HG03342 (cell line): Measurements from ENCODE around the gene LINC01488.

Source experiments
- ATAC-seq: cut with Tn5 transposase; IDR thresholded peaks from one replicate; pipeline ENCODE4 v1.9.1; 2021; ENCODE audit warnings: mild to moderate bottlenecking, moderate library complexity; ENCODE audit not compliant: unreplicated experiment

Gene LINC01488

DNA sequence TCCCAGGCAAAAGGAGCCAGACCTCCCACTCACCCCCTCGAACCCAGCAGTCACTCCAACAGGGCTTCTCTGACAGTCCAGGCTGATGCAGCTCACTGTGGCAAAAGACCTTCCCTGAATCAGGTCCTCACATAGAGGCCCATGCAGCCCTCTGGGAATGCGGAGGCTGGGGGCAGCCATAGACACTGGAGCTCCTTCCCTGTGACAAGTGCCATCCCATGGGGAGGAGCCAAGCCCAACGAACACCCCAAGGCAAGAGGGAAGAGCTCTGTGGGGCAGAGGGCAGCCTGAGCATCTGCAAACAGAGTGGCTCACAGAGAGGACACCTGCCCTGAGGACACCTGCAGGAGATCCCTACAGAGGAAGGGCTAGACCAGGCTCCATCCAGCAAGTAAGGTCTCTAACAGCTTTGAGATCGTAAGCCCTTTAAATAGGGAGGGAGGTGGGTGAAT is at the start of gene LINC01488:
LINC01488 (plus strand) TSS at position 271 of the 452 bp plus-strand sequence.
- ATAC-seq, result no peak

DNA sequence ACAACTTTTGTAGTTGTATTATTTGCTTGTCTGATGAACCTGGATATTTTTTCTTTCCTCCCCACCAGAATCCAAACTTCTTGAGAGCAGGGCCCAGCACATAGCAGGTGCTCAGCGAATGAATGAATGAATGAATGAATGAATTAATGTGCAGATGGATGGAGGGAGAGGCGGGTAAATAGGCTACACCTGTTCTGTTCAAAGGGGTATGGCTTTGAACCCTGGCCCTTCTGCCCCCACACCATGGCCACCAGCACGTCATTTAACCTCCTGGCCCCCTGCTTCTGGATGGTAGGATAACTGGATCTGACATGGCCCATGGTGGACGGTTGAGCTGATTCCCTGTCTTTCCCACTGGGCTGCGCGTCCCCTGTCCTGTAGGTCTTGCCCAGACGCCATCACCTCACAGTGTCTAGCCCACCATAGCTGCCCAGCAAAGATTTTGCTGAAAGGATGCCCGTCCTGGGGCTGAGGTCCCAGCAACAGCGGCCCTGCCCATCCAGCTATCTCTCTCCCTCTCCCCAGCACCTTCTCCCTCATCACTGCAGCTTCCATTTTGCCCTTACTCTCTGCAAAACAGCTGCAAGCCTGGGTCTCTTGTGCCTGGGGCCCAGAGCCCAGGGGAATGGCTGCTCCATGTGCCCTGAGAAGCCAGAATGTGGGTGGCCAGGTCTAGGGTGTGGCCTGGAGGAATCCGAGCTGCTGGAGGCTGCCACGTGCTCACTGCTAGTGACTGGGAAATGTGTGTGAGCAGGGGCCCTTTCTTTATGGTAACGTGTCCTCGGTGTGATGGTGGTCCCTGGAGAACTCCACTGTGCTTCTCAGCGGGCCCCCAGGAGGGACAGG is 49.3 kb upstream of the LINC01488 start:
- ATAC-seq, result no peak

GRCh38 chr11:69433741-69434140 is 47.7 kb upstream of the LINC01488 start:
- no peak for ATAC-seq

DNA sequence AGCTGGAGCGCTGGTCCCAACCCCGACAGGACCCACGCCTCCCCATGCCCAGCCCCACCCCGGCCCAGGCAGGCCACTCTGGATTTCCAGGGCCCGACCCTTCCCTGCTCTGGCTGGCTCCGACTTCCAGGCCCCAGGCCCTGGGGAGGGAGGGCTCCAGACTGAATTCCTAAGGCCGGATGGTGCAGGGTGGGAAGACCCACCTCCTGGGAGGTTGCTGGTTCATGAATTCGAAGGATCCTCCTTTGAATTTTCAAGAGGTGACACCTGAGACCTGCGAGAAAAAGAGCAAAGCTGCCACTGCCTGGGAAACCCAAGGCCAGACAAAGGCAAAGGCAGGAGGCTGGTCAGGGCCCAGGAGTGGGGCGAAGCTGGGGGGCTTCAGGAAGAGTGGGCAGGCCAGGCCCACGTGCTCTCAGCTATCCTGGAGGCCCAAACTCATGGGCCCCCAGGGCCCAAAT is 47.0 kb upstream of the LINC01488 start:
- ATAC-seq, result no peak

GRCh38 chr11:69435161-69435986 is 46.1 kb upstream of the LINC01488 start:
- ATAC-seq, result no peak

DNA sequence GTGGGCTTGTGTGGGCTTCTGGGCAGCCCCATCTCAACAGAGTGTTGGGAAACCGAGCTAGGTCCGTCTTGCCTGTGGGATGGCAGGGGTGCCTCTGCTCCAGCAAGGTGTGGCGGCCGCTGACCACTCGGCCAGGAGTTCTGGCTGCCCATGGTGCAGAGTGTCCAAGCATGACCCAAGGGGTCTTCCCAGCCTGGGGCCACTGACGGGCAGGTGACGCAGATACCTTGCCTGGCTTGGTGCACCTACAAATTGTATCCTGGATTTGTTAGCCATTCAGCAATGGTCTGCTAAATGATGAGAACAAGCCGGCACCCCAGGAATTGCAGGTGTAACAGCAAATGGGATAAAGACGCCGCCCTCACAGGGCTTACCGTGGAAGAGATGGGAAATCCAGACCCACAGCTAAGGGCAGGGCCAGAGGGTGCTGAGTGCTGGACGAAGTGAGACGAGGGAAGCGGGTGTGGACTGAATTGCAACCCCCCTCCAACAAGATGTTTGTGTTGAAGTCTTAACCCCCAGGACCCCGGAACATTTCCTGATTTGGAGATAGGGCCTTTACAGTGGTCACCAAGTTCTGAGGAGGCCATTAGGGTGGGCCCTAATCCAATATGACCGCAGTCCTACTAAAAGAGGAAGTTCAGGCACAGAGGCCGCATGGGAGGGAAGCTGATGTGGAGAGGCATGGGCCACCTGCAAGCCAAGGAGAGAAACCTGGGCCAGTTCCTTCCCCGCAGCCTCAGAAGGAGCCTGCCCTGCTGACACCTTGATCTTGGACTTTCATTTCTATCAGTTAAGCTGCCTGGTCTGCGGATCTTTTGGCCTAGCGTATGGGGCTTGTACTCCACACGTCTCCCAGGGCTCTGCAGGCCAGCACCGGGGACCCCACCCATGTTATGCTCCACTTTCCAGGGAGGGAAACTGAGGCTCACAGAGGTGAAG is 45.2 kb upstream of the LINC01488 start:
- no peak for ATAC-seq

DNA sequence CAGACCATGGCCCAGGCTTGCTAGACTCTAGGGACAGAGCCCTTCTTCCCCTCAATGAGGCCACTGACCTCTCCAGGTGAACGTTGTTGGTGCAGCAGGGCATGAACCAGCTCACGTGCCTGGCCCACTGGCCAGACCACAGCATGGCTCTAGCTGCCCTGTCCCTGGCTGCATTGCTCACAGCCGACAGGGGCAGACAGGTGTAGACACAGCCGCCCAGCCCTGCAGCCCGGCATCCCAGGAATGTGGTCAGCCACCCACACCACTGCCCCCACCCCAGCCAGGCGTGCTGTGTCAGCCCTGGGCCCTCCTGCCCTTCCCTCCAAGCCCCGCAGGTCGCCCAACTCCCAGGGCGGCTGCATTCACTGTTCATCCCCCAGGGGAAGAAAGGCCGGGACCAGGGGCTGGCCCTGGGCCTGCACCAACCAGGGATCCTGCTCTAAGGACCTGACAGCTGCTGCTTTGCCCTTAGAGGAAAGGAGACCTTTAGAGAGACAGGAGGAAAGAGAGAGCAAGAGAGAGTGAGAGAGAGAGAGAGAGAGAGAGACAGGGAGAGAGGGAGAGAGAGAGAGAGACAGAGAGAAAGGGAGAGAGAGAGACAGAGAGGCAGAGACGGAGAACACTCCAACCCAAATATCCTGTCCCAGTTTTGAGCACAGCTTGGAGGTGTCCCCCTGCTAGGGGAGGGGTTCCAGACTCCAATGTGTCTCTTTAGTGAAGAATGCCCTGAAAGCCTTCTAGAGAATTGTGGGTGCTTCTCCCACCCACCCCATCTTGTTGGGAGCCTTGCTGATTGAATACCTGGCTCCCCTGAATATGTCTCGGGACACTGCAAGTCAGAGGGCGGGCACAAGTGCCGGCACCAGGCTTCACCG is 44.2 kb upstream of the LINC01488 start:
- ATAC-seq, result no peak

DNA sequence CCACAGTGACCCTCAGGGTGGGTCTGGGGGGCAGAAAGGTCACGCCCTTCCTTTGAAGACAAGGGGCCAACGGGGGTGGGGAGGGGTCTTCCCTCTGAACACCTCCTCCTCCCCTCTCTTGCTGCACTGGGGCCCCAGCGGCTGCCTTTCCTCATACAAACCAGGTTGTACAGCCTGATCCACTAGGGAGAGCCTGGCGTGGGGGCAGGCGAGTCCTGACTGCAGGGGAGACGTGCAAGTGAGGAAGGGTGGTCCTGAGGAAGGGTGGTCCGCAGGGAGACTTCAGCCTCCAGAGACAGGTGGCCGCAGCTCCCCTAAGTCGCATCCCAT is 43.6 kb upstream of the LINC01488 start:
- ATAC-seq, result no peak

DNA sequence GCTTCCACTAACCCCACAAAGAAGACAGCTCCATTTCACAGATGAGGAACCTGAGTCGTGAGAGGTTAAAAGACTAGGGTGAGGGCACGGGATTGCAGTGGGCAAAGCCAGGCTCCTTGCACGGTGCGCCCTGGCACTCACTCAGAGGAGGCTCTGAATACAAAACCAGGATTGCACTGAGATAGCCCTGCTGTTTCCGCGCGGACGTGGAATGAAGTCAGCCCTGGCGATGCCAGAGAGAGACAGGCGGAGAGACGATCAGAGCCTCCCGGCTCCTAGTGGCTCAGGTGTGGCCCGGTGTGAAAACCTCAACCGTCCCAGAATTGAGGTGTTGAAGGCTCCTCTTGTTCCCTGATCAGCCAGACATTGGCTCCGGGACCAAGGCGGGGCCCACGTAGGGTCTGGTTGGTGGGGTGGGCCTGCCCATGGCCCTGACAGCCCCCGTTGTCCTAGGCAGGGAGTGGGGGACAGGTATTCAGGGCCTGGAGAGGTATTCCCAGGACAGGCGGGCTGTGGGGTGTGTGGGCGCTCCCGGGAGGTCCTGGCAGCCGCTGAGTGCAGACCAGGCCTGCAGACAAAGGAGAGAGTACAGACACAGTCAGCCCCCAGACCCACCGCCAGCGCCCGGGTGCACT is 43.1 kb upstream of the LINC01488 start:
- no peak for ATAC-seq

GRCh38 chr11:69439127-69439526 is 42.3 kb upstream of the LINC01488 start:
- no peak for ATAC-seq

GRCh38 chr11:69439651-69440464 is 41.6 kb upstream of the LINC01488 start:
- no peak for ATAC-seq

DNA sequence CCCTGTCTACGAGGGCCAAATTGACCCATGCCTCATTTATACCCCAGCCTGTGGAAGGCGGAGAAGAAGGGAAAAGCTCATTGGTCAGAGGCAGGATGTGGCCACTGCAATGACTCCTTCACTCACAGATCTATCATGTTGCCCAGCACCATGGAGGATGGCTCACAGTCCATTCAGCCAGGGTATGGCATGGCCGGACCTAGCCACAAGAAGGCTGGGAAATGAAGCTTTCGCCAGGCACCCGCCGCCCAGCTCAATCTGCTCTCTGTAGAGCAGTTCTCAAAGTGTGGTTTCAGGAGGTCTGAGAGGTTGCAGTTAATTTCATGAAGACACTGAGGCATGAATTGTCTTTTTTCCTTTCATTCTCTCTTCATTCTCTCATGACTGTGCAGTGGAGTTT is 40.6 kb upstream of the LINC01488 start:
- no peak for ATAC-seq

GRCh38 chr11:69442012-69442806 is 39.3 kb upstream of the LINC01488 start:
- no peak for ATAC-seq

- ATAC-seq, result no peak
Measured at GRCh38 chr11:69442807-69443137, 38.7 kb upstream of the LINC01488 start.

- peak; percentile 75 for ATAC-seq
Measured at GRCh38 chr11:69443138-69443967, 38.1 kb upstream of the LINC01488 start.

GRCh38 chr11:69443968-69444364 is 37.5 kb upstream of the LINC01488 start:
- ATAC-seq, result no peak
